Parathyroid adenoma (tissue), 2 donors: ENCODE measurements around the gene NSG1.

Experiments
- H2AFZ ChIP-seq: fragments of 300-600 bp; sonication (generic); one replicate; pipeline ENCODE4 v1.7.0; 2017; ENCODE audit warnings: antibody characterized with exemption, mild to moderate bottlenecking
- H3K27ac ChIP-seq: fragments of 300-600 bp; sonication (generic); one replicate; pipeline ENCODE4 v1.7.0; 2017
- H3K27me3 ChIP-seq: fragments of 300-600 bp; sonication (generic); one replicate; pipeline ENCODE4 v1.7.0; 2017; ENCODE audit warnings: low read length; ENCODE audit not compliant: control insufficient read depth, insufficient read depth
- H3K36me3 ChIP-seq: fragments of 300-600 bp; sonication (generic); one replicate; pipeline ENCODE4 v1.7.0; 2017; ENCODE audit warnings: low read length; ENCODE audit not compliant: control insufficient read depth, insufficient read depth
- H3K4me1 ChIP-seq: fragments of 300-600 bp; sonication (generic); one replicate; pipeline ENCODE4 v1.7.0; 2017; ENCODE audit warnings: control low read depth
- H3K4me2 ChIP-seq: fragments of 300-600 bp; sonication (generic); one replicate; pipeline ENCODE4 v1.7.0; 2017; ENCODE audit warnings: low read length
- H3K4me3 ChIP-seq: fragments of 300-600 bp; sonication (generic); one replicate; pipeline ENCODE4 v1.7.0; 2017; ENCODE audit warnings: low read depth, low read length
- H3K79me2 ChIP-seq: fragments of 300-600 bp; sonication (generic); one replicate; pipeline ENCODE4 v1.7.0; 2017; ENCODE audit warnings: control low read depth
- H3K9ac ChIP-seq: fragments of 300-600 bp; sonication (generic); one replicate; pipeline ENCODE4 v1.7.0; 2017; ENCODE audit warnings: mild to moderate bottlenecking
- H3K9me3 ChIP-seq: fragments of 300-600 bp; sonication (generic); one replicate; pipeline ENCODE4 v1.7.0; 2017; ENCODE audit warnings: low read length; ENCODE audit not compliant: control insufficient read depth
- CTCF ChIP-seq: fragments of 300-600 bp; sonication (generic); IDR thresholded peaks from one replicate; pipeline ENCODE4 v1.7.0; 2017; ENCODE audit warnings: antibody characterized with exemption, mild to moderate bottlenecking
- donor health status: primary hyperparathyroidism.

The NSG1 gene

GRCh38 chr4:4392501-4393183 lies 5.7 kb downstream of the NSG1 start:
- no peak overlapping the region for H3K4me2 ChIP-seq
- H3K27ac ChIP-seq: no peak overlapping the region
- no peaks in the 10 kb centered on the region for H3K27me3 ChIP-seq
- H3K9me3 ChIP-seq: no peaks in the 10 kb centered on the region
- no peaks in the 10 kb centered on the region for H3K4me1 ChIP-seq
- no peaks in the 10 kb centered on the region for H3K36me3 ChIP-seq
- no peaks in the 10 kb centered on the region for H3K79me2 ChIP-seq
- H2AFZ ChIP-seq: no peak overlapping the region
- TF ChIP-seq CTCF: no peak
- H3K4me3 ChIP-seq: no peak overlapping the region
- H3K9ac ChIP-seq: no peak overlapping the region

- no peaks in the 10 kb centered on the region for H3K27me3 ChIP-seq
- H3K4me1 ChIP-seq: no peaks in the 10 kb centered on the region
- H2AFZ ChIP-seq: no peak overlapping the region
- no peak for TF ChIP-seq CTCF
- no peak overlapping the region for H3K27ac ChIP-seq
- no peaks in the 10 kb centered on the region for H3K36me3 ChIP-seq
- H3K4me2 ChIP-seq: no peak overlapping the region
- no peak overlapping the region for H3K9ac ChIP-seq
- H3K9me3 ChIP-seq: no peaks in the 10 kb centered on the region
- no peak overlapping the region for H3K4me3 ChIP-seq
- H3K79me2 ChIP-seq: no peaks in the 10 kb centered on the region
Observed at GRCh38 chr4:4394644-4395043, 7.7 kb downstream of the NSG1 start.

GRCh38 chr4:4395371-4395770 lies 8.5 kb downstream of the NSG1 start:
- Histone ChIP-seq H3K36me3 (no peaks in the 10 kb centered on the region), H3K9ac (no peak overlapping the region), H2AFZ (no peak overlapping the region), H3K4me2 (no peak overlapping the region), H3K4me1 (no peaks in the 10 kb centered on the region), H3K9me3 (no peaks in the 10 kb centered on the region), H3K27ac (no peak overlapping the region), H3K4me3 (no peak overlapping the region), H3K27me3 (no peaks in the 10 kb centered on the region), H3K79me2 (no peaks in the 10 kb centered on the region)
- no peak for TF ChIP-seq CTCF

- TF ChIP-seq CTCF: no peak
- H3K36me3 ChIP-seq: no peaks in the 10 kb centered on the region
- no peaks in the 10 kb centered on the region for H3K9me3 ChIP-seq
- H3K79me2 ChIP-seq: no peaks in the 10 kb centered on the region
- H3K9ac ChIP-seq: no peak overlapping the region
- no peak overlapping the region for H3K4me3 ChIP-seq
- no peaks in the 10 kb centered on the region for H3K27me3 ChIP-seq
- H3K27ac ChIP-seq: no peak overlapping the region
- H3K4me2 ChIP-seq: no peak overlapping the region
- no peak overlapping the region for H2AFZ ChIP-seq
- H3K4me1 ChIP-seq: no peaks in the 10 kb centered on the region
Observed at GRCh38 chr4:4395849-4396627, 9.1 kb downstream of the NSG1 start.
